GM13976 (cell line): ENCODE results near the gene SULT1A2.
A peak's percentile ranks its signal among the peaks of the same experiment; 100 is the strongest.
"Not testable (repeated sequence)": the region's sequence is repeated elsewhere in the genome, so short reads cannot be mapped to it uniquely, and the experiment has no call there.

Source experiments
- DNase-seq: peaks from one replicate; pipeline ENCODE4 v3.0.0; 2012; ENCODE audit warnings: low spot score
- in situ Hi-C: fragments of 300-500 bp; cut with MboI; formaldehyde crosslinking; loops from one replicate; pipeline ENCODE4 v1.12.0; 2022; ENCODE audit warnings: low sequenced_read_pairs, mixed read lengths, inconsistent platforms; ENCODE audit not compliant: unreplicated experiment
- TF ChIP-seq, protein P1 (sequence below): IDR thresholded peaks from 2 replicates; pipeline ENCODE4 v1.5.1; 2012; ENCODE audit warnings: borderline replicate concordance, mild to moderate bottlenecking; ENCODE audit not compliant: insufficient read depth; ENCODE audit errors: extremely low read depth, missing control alignments, control extremely low read depth

SULT1A2 gene

DNA sequence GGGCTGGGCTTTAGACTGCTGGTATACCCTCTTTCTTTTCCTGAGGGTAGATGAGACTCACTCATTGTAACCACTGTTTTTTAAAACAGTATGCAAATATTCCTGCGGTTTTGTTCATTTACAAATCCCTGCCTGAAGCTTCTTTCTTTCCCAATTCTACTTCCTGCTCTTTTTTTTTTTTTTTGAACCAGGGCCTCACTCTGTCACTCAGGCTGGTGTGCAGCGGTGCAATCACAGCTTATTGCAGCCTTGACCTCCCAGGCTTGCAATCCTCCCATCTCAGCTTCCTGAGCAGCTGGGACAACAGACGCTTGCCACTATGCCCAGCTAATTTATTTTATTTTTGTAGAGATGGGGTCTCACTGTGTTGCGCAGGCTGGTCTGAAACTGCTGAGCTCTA lies 21.0 kb upstream of the SULT1A2 start:
- peak; percentile 1 for DNase-seq
- in situ Hi-C loops: no loop called here
- TF ChIP-seq, protein P1, sequence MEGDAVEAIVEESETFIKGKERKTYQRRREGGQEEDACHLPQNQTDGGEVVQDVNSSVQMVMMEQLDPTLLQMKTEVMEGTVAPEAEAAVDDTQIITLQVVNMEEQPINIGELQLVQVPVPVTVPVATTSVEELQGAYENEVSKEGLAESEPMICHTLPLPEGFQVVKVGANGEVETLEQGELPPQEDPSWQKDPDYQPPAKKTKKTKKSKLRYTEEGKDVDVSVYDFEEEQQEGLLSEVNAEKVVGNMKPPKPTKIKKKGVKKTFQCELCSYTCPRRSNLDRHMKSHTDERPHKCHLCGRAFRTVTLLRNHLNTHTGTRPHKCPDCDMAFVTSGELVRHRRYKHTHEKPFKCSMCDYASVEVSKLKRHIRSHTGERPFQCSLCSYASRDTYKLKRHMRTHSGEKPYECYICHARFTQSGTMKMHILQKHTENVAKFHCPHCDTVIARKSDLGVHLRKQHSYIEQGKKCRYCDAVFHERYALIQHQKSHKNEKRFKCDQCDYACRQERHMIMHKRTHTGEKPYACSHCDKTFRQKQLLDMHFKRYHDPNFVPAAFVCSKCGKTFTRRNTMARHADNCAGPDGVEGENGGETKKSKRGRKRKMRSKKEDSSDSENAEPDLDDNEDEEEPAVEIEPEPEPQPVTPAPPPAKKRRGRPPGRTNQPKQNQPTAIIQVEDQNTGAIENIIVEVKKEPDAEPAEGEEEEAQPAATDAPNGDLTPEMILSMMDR: no peak

DNA sequence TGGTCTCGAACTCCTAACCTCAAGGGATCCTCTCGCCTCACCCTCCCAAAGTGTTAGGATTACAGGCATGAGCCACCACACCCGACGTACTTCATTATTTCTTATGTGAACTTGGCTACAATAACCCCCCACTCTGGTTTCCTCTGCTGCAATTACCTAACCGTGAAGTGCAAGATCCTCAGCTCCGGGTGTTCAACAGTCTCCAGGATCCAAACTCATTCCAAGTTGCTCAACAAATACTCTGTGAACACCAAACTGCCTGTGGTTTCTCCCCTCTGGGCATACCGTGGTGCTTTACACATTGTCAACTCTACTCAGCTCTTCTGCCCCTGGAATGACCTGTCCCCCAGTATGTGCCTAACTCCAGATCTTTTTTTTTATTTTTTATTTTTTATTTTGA lies 19.8 kb upstream of the SULT1A2 start:
- in situ Hi-C loops: no loop called here
- DNase-seq: peak; percentile 0
- TF ChIP-seq, protein P1: no peak

DNA sequence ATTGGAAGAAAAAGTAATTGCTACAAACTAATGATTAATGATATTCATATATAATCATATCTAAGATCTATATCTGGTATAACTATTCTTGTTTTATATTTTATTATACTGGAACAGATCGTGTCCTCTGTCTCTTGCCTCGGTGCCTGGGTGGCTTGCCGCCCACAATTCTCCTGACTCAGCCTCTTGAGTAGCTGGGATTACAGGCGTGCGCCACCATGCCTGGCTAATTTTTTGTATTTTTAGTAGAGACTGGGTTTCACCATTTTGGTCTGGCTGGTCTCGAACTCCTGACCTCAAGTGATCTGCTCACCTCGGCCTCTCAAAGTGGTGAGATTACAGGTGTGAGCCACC lies 19.4 kb upstream of the SULT1A2 start:
- in situ Hi-C loops, DNase-seq: not testable (repeated sequence)

DNA sequence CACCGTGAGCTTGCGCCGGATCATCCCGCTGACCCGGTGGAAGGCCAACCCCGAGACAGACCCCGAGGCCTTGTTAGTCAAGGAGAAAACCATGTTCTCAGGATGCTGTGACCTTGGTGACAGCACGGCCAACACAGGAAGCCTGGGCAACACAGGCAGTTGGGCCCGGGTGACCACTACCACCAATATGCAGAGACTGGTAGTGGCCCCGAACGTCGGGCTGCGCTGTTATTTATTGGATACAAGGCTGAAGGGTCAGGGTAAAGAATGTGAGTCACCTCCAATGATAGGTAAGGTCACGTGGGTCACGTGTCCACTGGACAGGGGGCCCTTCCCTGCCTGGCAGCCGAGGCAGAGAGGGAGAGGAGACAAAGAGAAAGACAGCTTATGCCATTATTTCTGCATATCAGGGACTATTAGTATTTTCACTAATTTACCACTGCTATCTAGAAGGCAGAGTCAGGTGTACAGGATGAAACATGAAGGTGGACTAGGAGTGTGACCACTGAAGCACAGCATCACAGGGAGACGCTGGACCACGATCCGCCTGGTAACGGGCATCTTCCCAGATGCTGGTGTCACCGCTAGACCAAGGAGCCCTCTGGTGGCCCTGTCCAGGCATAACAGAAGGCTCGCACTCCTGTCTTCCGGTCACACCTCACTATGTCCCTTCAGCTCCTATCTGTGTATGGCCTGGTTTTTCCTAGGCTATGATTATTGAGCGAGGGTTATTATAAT lies 18.8 kb upstream of the SULT1A2 start:
- DNase-seq, in situ Hi-C loops: not testable (repeated sequence)
- TF ChIP-seq, protein P1: peak; percentile 47

DNA sequence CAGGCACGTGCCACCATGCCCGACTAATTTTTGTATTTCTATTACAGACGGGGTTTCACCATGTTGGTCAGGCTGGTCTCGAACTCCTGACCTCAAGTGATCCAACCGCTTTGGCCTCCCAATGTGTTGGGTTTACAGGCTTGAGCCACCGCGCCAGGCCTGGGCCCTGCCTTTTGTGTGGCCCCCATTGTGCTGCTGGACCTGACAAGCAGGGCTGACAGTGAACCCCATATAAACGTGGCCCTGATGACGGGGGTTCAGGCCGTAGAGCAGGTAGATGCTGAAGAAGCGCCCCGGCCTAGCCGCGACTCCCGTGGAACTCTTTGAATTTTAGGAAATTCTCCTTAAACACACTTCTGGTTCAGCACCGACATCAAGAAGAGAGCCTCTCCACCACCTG lies 17.7 kb upstream of the SULT1A2 start:
- DNase-seq, in situ Hi-C loops: not testable (repeated sequence)

DNA sequence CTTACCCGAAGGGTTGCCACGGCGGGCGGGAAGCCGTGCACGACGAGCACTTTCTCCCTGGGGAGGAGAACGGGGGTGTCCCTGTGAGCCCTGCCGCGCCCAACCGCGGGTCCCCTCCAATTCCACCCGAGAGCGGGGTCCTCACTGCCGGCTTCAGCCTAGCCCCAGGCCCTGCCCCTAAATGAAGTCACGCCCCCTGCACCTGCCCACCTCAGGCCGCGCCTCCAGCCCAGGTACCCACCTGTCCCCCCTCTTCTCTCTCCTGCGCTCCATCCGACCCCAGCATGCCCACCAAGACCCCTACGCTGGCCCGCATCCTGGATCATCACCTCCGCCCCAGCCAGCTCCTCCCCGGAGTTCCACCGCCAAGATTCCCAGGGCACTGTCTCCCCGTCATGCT lies 17.1 kb upstream of the SULT1A2 start:
- DNase-seq, in situ Hi-C loops: not testable (repeated sequence)

DNA sequence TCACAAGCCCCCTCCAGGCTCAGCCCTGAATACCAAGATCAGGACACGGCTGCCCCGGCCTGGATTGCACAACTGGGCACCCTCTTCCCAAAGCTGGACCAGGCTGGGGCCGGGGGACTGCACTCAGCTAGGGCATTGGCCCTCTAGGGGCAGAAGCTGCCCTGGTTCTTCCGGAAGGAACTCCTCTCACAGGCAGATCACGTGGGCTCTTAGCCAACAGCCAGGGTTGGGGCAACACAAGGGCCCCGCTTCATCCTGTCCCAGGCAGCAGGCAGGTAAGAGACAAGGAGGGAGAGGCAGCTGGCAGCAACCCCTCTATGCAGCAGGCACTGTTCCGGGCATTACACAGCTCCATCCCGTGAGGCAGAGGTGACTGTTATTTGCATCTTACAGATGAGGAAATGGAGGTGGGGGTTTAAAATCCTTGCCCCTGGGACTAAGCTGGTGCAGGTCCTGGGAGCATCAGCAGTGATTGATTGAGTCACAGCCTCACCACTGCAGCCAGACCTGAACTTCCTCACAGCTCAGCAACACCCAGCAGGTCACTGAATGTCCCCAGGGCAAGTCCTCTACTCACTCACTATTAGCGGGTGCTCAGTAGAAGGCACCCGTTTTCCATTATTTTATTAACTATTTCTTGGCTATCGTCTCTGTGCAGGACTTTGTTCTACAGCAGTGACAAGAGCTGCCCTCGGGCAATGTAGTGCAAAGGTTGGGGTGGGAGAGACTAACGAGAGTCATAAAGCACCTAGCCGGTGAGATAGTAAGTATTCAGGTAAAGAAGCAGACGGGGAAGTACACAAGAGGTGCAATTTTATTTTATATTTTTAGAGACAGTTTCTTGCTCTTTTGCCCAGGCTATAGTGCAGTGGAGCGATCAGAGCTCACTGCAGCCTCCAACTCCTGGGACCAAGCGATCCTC lies 15.8 kb upstream of the SULT1A2 start:
- in situ Hi-C loops, DNase-seq: not testable (repeated sequence)

DNA sequence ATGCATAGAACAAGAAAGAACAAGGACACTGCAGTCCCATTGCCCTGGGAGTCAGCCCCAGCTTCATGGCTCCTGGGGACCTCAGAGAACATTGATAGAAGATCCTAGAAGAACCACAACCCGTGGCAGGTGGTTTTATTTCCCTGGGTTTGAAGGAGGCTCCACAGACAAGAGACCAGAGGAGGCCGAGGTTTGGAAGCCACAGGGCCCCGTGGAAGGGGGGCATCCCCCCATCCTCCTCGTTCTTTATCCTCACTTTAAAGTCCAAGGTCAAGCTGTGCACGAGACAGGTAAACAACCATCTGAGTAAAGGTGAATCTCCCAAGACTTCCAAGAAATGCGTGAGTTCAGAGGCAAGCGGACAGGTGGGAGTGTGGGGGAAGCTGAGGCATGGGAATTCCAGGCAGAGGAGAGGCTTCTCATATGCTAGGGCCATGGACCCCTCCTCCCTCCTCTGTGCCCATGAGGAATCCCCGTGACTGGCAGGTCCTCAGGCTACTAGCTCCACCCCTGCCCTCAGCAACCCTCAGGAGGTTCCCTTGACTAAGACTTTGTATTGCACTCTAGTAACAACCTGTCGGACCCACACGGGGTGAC lies 13.8 kb upstream of the SULT1A2 start:
- DNase-seq: no peak
- TF ChIP-seq, protein P1: no peak
- in situ Hi-C loops: no loop called here
